GM18517 (cell line): ENCODE measurements around the gene SNIP1.
"Not testable (repeated sequence)": the region's sequence is repeated elsewhere in the genome, so short reads cannot be mapped to it uniquely, and the experiment has no call there.

Source experiments
- ATAC-seq: cut with Tn5 transposase; IDR thresholded peaks from one replicate; pipeline ENCODE4 v1.9.1; 2021; ENCODE audit warnings: mild to moderate bottlenecking, moderate library complexity; ENCODE audit not compliant: unreplicated experiment

Gene SNIP1

DNA sequence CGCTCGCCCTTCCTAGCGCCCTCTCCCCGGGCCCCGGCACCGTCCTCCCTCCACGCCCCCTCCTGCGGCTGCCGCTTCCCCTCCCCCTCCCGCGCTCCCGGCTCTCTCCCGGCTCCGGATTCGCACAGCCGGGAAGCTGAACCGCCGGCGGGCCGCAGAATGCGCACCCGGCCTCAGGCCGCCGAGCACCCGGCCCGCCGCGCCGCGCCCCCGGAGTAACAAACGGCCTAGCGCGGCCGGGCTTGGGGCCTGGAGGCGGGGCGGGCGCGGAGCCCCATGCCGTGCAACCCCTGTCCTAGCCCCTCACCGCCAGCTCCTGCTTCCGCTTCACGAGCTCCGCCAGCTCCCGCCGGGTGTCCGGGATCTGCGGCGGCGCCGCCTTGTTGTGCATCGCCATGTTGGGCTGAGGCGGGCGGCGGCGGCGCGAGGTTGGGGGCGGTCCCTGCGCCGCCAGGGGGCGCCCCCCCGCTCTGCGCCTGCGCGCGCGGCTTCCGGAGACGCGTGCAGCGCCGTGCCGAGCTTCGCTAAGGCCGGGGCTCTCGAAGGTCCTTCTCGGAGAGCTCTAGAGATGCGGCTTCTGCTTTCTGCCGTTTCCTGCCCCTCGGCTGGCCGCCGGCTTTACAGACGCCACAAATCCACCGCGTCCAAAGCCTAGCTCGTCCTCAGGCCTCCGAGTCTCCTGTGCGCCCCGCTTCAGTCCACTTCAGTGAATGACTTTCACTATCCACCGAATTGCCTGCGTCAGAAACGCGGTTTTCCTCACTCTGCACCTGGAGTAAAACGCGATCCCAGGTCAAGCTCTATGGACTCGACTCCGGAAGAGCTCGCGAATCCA is 39.5 kb downstream of the SNIP1 start, which contains the start of gene MEAF6:
TSS of gene MEAF6 (minus strand) at position 417 of the 835 bp plus-strand sequence. CDS start at position 397, 20 bp downstream.
- ATAC-seq, result peak; percentile 90

DNA sequence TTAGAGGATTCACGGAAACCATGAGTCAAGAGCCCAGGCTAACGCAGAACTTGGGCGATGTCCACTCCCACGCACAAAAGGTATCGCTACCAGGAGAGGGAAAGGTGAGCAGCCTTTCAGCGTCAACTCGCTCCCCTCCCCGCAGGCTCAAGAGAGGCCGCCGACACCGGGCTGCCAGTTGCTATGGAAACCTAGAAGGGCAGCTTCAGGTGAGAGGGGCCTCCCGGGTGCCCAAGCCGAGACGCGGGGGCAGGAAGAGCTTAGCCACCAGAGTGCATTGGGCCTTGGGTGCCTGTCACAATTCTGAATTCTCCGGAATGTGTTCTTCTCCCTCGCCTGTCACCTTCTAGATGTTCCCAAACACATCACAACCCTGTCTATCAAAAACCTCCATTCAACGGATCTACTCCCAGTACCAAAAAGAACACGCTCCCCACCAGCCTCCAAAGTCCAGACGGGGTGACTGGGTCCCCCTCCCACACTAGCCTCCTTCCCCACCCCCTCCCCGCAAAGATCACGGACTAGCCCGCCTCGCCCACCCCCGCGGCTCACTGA is 40.2 kb downstream of the SNIP1 start:
- no peak for ATAC-seq

DNA sequence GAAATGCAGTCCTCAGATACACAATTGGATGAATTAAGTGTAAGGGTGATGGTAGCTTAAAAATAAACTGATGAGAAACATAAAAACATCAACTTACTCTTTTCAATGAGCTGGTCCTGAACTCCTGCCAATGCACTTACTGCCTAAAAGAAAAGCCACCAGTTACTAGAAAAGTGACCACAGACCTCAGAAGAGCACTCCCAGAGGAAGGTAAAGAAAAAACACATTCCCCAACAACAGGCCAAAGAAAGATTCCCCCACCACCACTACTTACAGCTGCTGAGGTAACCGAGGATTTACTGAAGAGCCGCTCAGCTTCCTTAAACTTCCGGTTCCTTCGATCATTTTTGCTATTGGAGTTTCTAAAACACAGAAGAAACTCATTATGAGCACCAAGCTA is 44.9 kb downstream of the SNIP1 start:
- ATAC-seq, result no peak

DNA sequence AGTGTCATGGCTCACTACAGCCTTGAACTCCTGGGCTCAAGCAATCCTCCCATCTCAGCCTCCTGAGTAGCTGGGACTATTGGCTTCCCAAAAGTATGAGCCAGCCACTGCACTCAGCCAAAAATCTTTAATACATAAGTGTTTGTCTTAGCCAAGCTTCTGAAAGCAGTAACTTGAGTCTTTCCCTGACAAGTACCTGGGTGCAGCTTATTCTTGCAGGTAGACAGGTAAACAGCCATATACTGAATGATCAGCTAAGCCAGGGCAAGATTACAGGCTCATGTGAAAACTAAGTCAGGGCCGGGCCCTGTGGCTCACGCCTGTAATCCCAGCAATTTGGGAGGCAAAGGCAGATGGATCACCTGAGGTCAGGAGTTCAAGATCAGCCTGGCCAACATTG is 47.4 kb downstream of the SNIP1 start:
- no peak for ATAC-seq

DNA sequence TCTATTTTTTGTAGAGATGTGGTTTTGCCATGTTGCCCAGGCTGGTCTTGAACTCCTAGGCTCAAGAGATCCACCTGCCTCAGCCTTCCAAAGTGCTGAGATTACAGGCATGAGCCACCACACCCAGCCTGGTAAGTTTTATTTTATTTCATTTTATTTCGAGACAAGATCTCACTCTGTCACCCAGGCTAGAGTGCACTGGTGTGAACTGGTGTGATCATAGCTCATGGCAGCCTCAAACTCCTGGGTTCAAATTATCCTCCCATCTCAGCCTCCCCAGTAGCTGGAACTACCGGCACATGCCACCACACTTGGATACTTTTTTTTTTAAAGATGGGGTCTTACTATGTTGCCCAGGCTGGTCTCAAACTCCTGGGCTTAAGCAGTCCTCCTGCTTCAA is 51.3 kb downstream of the SNIP1 start:
- ATAC-seq, result not testable (repeated sequence)

DNA sequence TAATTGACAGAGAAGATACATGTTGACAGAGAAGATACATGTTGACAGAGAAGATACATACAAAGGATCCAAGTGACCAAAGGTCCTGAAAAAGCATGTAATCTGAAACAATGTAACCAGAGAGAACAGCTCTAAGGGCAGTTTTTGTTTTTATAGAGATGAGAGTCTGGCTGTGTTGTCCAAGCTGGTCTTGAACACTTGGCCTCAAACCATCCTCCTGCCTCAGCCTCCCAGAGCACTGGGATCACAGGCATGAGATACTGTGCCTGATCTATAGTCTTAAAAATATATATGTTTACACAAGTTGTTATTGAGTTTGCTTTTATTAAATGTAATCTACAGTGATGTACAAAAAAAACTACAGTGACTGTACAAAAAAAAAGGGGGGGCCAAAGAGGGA is 52.0 kb downstream of the SNIP1 start:
- ATAC-seq, result no peak

DNA sequence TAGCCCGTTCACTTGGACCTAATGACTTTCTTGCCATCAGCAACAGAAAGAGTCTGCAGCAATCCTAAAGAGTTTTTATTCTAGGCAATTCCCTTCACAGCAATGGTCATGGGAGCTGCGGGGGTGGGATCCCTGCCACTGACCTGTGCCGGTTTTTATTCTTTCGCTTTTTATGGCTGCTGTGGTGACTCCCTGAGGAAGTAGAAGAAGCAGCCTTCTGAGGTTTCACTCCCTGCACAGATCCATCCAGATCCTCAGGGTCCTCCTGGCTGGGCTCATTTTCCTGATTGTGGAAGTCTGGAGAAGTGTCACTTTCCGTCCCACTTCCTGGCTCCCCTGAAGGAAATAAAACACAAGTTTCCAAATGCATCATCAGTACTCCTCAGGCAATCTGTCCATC is 52.4 kb downstream of the SNIP1 start:
- ATAC-seq, result no peak

DNA sequence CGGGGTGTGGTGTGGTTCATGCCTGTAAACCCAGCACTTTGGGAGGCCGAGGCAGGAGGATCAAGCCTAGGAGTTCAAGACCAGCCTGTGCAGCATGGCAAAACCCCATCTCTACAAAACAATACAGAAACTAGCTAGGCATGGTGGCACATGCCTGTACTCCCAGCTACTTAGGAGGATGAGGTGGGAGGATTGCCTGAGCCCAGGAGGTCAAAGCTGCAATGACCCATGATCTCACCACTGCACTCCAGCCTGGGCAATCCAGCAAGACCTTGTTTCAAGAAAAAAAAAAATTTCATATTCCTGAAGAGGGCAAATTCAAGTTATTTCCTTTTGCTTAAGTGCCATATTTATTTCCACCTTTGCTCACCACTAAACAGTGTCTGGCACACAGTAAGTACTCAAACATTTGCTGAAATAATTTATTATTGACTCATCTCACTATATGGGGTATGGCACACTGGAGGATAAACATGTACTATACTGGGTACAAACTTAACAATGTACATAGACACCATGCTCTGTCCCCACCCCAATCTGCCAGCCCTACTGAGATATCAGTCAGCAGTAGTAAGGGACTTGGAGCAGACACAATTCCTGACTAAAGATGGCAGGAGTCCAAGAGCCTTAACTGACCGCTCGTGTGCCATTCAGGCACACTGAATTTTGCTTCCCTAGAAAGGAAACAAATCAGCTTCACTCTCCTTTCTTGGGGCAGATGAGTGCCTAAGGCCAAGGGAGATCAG is 55.0 kb downstream of the SNIP1 start:
- no peak for ATAC-seq

DNA sequence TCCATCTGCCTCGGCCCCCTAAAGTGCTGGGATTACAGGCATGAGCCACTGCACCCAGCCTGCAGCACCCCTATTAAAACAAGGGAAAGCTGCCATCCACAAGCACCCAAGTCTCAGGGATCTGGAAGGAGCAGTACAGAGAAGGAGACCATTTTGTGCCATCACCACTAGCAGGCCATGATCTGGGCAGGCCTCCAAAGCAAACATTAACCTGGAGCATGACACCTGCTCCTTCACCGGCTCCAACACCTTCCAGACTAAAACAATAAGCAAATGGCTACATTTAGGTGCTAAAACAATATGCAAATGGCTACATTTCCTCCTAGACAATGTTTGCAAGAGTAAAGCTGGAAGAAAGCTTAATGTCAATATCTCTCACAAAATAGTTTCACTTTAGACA is 56.3 kb downstream of the SNIP1 start:
- ATAC-seq, result no peak

DNA sequence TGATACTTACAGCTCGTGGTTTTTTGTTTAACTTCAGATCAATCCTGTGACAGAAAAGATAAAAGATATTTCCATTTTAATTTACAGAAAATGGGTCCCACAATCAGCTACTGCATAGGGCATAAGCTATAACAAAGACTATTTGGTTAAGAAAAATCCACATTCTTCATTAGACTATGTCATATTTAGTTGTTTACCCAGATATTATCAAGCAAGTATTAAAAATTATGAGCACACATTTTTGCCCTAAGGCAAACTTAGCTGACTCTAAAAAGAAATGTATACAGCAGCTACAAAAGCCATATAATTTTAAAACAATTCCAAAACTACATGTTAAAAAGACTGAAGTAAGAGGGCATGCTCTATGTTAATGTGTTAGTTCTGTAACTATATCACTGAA is 58.2 kb downstream of the SNIP1 start:
- no peak for ATAC-seq

DNA sequence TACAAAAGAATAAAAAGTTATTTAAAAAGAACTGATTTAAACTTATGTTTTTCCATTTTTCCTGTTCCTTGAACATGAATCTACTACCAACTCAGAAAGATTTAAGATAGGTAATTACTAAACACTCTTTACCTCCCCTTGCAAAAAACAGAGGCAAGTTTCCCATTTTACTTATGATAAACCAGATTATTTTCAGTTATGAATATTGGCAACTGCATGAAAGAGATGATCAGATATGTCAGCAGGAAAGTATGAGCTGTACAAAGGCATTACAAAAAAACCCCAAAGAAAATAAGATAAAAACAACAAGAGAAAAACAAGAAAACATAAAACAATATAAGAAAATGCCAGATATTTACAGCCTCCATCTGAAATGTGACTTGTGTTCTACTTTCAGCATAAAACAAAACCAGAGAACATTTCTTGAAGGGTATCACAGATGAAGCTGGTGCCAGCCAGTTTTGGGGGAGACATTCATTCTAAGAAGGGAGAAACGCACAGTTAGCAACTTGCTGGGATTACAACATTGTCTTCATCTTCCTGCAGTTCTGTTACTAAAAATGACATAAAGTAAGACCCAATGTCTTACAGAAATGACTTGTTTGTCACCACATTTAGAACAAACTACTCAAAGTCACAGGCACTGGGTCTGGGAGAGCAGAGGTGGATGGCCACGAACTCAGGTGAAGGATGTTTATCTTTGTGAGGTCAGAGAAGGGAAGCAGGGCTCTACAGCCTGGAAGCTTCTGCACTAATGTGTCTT is 60.6 kb downstream of the SNIP1 start:
- ATAC-seq, result no peak

DNA sequence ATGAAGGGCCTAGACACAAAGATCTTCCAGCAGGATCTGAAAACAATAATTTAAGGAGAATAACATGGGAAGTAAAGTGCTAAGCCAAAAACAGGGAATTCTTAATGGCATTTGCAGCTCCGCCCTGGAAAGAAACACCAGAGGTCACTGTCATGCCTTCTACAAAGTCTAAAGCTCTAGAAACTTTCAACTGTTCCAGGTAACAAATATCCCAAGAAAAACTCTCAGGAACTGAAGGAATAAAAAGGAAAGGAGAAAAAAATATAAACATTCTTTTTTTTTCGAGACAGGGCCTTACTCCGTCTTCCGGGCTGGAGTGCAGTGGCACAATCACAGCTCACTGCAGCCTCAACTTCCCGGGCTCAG is 66.5 kb downstream of the SNIP1 start:
- ATAC-seq, result no peak

DNA sequence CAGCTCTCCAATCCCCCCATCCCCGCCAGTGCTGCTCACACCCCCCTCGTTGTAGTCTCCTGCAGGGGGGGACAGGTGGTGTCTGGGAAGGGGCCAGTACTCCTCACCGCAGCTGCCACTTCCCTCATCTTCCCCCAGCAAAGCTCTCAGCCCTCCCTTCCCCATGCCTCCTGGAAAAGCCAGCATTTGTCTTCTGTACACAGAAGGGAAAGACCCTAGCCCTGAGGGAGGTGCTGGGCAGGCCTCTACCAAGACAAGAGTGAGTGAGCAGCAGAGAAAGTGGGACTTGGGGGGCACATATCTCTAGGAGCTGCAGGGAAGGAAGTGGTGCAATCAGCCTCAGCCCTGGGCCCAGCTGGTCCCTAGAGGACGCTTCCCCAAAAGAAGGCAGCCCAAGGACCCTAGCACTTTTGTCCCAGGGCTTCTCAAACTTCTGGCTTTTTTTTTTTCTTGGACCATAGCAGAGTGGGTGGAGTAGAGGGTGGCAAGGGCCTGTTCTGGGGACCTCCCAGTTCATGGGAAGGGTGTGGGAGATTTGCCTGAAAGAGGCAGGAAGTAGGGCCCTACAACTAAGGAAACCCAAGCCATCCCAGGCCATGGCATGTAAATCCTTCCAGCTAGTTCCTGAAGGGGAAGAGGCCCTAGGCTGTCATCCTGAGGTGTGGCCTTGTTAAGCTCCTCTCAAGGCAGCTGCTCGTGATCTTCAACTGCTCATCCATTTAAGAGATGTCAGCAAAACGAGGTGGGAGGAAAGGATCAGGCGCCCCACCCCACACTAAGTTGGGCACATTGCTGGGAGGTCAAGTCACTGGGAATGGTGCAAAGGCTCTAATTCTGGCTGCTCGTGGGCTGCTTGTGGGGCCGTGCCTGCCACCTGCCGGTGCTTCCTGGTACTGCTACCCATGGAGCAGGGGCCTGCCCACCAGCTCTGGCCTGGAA is 67.1 kb downstream of the SNIP1 start:
- no peak for ATAC-seq

DNA sequence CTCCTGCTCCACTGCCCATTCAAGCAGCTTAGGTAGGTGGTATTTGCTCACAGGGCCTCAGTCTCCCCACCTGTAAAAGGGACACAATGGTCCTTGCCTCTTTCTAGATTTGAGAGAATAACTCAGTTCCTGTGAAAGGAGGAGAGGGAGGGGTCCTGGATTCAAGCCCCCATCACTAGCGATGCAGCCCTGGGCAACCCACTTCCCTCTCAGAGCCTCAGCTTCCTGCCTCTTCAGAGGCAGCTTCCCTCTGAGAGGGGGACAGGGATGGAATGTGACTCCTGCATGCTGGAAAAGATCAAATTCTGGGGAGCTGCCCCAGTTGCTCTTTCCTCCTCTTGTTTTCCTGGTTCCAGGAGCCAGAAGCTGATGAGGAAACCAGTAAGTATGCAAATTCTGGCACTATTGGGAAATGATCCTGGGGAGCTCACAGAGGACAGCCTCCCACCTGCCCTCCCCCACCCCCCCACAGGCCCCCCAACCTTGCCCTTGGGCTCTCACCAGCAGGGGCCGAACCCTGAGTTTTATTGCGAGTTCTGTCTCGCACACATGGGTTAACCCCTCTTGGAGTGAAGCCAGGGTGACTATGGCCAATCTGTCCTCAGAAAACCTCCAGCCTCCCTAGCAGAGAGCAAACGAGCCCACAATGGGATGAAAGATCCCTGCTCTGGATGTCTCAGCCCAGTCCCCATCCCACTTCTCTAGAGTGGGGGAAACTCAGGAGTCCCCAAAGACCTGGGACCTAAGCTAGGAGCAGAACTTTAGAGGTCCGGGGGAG is 68.0 kb downstream of the SNIP1 start:
- ATAC-seq, result no peak
